ENCODE data around the gene TSPEAR.
"Not testable (repeated sequence)": the region's sequence is repeated elsewhere in the genome, so short reads cannot be mapped to it uniquely, and the experiment has no call there.

Gene TSPEAR

GRCh38 chr21:44612669-44613229, 98.6 kb downstream of the TSPEAR start:
- no peak for DNase-seq (ENCODE audit: extremely low read depth, low read depth)
- H3K4me3 ChIP-seq (replicated peaks; ENCODE audit: low read depth, low read length), result no peak overlapping the region
- TF ChIP-seq CTCF (IDR thresholded peaks at IDR 0.05; ENCODE audit: low read depth, low read length, missing control alignments), result no peak

DNA sequence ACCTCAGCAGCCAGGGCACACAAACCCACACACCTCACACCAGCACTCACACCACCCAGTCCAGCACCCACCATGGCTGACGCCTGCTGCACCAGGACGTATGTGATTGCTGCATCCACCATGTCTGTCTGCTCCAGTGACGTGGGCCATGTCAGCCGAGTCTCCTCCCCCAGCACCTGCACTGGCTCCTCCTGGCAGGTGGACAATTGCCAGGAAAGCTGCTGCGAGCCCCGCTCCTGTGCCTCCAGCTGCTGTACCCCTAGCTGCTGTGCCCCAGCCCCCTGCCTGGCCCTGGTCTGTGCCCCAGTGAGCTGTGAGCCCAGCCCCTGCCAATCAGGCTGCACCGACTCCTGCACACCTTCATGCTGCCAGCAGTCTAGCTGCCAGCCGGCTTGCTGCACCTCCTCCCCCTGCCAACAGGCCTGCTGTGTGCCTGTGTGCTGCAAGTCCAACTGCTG, 99.3 kb downstream of the TSPEAR start, which contains the start of gene KRTAP10-8:
KRTAP10-8 (plus strand) TSS at position 51 of the 458 bp plus-strand sequence; CDS start at position 73, 22 bp downstream.
- no peak for TF ChIP-seq CTCF (IDR thresholded peaks at IDR 0.05; ENCODE audit: low read depth, low read length, missing control alignments)
- no peak within 1 kb of the TSS for H3K4me3 ChIP-seq (replicated peaks; ENCODE audit: low read depth, low read length)
- no peak for DNase-seq (ENCODE audit: extremely low read depth, low read depth)

- no peak for TF ChIP-seq CTCF (IDR thresholded peaks at IDR 0.05; ENCODE audit: low read depth, low read length, missing control alignments)
- DNase-seq (ENCODE audit: extremely low read depth, low read depth), result no peak
- no peak overlapping the region for H3K4me3 ChIP-seq (replicated peaks; ENCODE audit: low read depth, low read length)
Measured at GRCh38 chr21:44611551-44611950, 99.8 kb downstream of the TSPEAR start.

DNA sequence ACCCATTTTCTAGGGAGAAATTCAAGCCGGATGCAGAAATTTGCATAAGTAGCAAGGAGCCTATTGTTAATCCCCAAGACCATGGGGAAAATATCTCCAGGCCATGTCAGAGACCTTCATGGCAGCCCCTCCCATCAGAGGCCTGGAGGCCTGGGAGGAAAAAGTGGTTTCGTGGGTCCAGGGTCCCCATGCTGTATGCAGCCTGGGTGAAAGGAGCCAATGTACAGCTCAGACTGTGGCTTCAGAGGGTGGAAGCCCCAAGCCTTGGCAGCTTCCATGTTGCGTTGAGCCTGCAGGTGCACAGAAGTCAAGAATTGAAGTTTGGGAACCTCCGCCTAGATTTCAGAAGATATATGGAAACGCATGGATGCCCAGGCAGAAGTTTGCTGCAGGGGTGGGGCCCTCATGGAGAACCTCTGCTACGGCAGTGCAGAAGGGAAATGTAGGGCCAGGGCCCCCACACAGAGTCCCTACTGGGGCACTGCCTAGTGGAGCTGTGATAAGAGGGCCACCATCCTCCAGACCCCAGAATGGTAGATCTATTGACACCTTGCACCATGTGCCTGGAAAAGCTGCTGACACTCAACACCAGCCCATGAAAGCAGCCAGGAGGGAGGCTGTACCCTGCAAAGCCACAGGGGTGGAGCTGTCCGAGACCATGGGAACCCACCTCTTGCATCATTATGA, 101.1 kb downstream of the TSPEAR start:
- not testable (repeated sequence) for H3K4me3 ChIP-seq (replicated peaks; ENCODE audit: low read depth, low read length); DNase-seq (ENCODE audit: extremely low read depth, low read depth)

DNA sequence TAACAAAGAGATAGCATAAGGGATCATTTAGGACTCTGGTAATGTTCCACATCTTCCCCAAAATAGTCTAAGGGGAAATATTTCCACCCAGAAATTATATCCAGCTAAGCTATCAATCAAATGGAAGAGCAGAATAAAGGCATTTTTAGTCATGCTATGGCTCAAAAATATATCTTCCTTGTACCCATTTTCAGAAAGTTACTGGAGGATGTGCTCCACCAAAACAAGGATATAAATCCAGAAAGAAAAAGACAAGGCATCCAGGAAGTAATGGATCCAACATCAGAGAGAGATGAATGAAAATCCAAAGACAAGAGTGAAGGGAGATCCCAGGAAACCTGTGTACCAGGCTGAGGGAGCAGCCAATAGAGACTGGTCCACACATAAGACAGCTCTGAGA, 102.2 kb downstream of the TSPEAR start:
- no peak overlapping the region for H3K4me3 ChIP-seq (replicated peaks; ENCODE audit: low read depth, low read length)
- TF ChIP-seq CTCF (IDR thresholded peaks at IDR 0.05; ENCODE audit: low read depth, low read length, missing control alignments), result no peak
- no peak for DNase-seq (ENCODE audit: extremely low read depth, low read depth)

- no peak for DNase-seq (ENCODE audit: extremely low read depth, low read depth)
- TF ChIP-seq CTCF (IDR thresholded peaks at IDR 0.05; ENCODE audit: low read depth, low read length, missing control alignments), result no peak
- H3K4me3 ChIP-seq (replicated peaks; ENCODE audit: low read depth, low read length), result no peak overlapping the region
Measured at GRCh38 chr21:44606495-44606894, 104.9 kb downstream of the TSPEAR start.

GRCh38 chr21:44603911-44604310, 107.5 kb downstream of the TSPEAR start:
- H3K4me3 ChIP-seq (replicated peaks; ENCODE audit: low read depth, low read length), result no peak overlapping the region
- TF ChIP-seq CTCF (IDR thresholded peaks at IDR 0.05; ENCODE audit: low read depth, low read length, missing control alignments), result no peak
- no peak for DNase-seq (ENCODE audit: extremely low read depth, low read depth)
